SK-N-SH (cell line): Measurements from ENCODE around the gene KLF2. TPM values are rescaled to one million over a fixed set of nuclear protein-coding genes. Genes with fewer than 3 reads are reported as not detected.

ENCODE experiments used
- CTCF ChIA-PET: fragments of 300-600, 350-600 bp; formaldehyde crosslinking; extraction: SDS; loops from one replicate; lab custom pipeline; 2021; lab: Yijun Ruan, JAX
- POLR2A ChIA-PET: fragments of 350-600 bp; sonication (Branson Sonifier 250); formaldehyde crosslinking; extraction: SDS; loops from one replicate; lab custom pipeline; 2020; ENCODE audit warnings: antibody characterized with exemption, inconsistent platforms; lab: Yijun Ruan, JAX
- DNase-seq: peaks from one replicate; pipeline ENCODE4 v3.0.0; 2012
- H2AFZ ChIP-seq: fragments of 200-600 bp; sonication (generic); 2 replicates; pipeline ENCODE4 v1.8.1; 2016; ENCODE audit warnings: antibody characterized with exemption, mild to moderate bottlenecking, low read depth
- H3F3A ChIP-seq: fragments of 200-600 bp; sonication (generic); replicated peaks from 2 replicates; pipeline ENCODE3; 2016; ENCODE audit warnings: antibody characterized with exemption, mild to moderate bottlenecking; ENCODE audit not compliant: insufficient read depth
- H3K27ac ChIP-seq, 2 experiments: fragments of 200-500 bp in 1 of 2; fragments of 200-600 bp in 1 of 2; sonication (Bioruptor generic) in 1 of 2; sonication (generic), shearing (Covaris generic) in 1 of 2; 2 replicates each; pipeline versions ENCODE4 v1.5.1 to v1.6.1; 2014 to 2016; ENCODE audit warnings: low read depth in 2 of 2, inconsistent platforms in 1 of 2, low read length in 1 of 2, mild to moderate bottlenecking in 1 of 2, mixed read lengths in 1 of 2
- H3K27me3 ChIP-seq: fragments of 200-600 bp; sonication (generic), shearing (Covaris generic); 2 replicates; pipeline ENCODE4 v1.6.1; 2016; ENCODE audit warnings: mixed run types; ENCODE audit not compliant: insufficient read depth
- H3K36me3 ChIP-seq, 2 experiments: fragments of 200-500 bp in 1 of 2; fragments of 200-600 bp in 1 of 2; sonication (Bioruptor generic) in 1 of 2; sonication (generic) in 1 of 2; replicated peaks in 1 of 2; 2 replicates each; pipeline versions ENCODE3 to v1.5.1; 2014 to 2016; ENCODE audit warnings: low read length in 1 of 2, mild to moderate bottlenecking in 1 of 2; ENCODE audit not compliant: insufficient read depth in 2 of 2, control insufficient read depth in 1 of 2
- H3K4me1 ChIP-seq, 2 experiments: fragments of 200-500 bp in 1 of 2; fragments of 200-600 bp in 1 of 2; sonication (Bioruptor generic) in 1 of 2; sonication (generic), shearing (Covaris generic) in 1 of 2; 2 replicates each; pipeline versions ENCODE4 v1.5.1 to v1.6.1; 2014 to 2016; ENCODE audit warnings: low read depth in 1 of 2, low read length in 1 of 2, mixed run types in 1 of 2; ENCODE audit not compliant: insufficient read depth in 2 of 2, control insufficient read depth in 1 of 2
- H3K4me2 ChIP-seq: fragments of 200-600 bp; sonication (generic), shearing (Covaris generic); 2 replicates; pipeline ENCODE4 v1.6.1; 2017; ENCODE audit warnings: mixed run types
- H3K4me3 ChIP-seq, 2 experiments: fragments of 200-500 bp in 1 of 2; fragments of 200-600 bp in 1 of 2; sonication (Bioruptor generic) in 1 of 2; sonication (generic), shearing (Covaris generic) in 1 of 2; 2 replicates each; pipeline versions ENCODE4 v1.5.1 to v1.8.1; 2014 to 2016; ENCODE audit warnings: low read depth in 2 of 2, inconsistent platforms in 1 of 2, low read length in 1 of 2, mild to moderate bottlenecking in 1 of 2, mixed read lengths in 1 of 2, moderate library complexity in 1 of 2
- H3K79me2 ChIP-seq: fragments of 200-600 bp; sonication (generic); 2 replicates; pipeline ENCODE4 v1.8.1; 2017; ENCODE audit warnings: mild to moderate bottlenecking; ENCODE audit not compliant: insufficient read depth
- H3K9ac ChIP-seq: fragments of 200-600 bp; sonication (generic); 2 replicates; pipeline ENCODE4 v1.6.1; 2017; ENCODE audit warnings: mixed run types
- H3K9me2 ChIP-seq: fragments of 200-600 bp; sonication (generic); 2 replicates; pipeline ENCODE4 v1.6.1; 2017; ENCODE audit warnings: mixed run types
- H3K9me3 ChIP-seq: fragments of 200-600 bp; sonication (generic); 2 replicates; pipeline ENCODE4 v1.6.1; 2017; ENCODE audit warnings: mixed run types, mild to moderate bottlenecking, moderate library complexity
- H4K20me1 ChIP-seq: fragments of 200-600 bp; sonication (generic); 2 replicates; pipeline ENCODE4 v1.6.1; 2017; ENCODE audit warnings: mild to moderate bottlenecking, mixed run types; ENCODE audit not compliant: insufficient read depth
- ELF1 ChIP-seq: IDR thresholded peaks from 2 replicates; pipeline ENCODE4 v1.4.0; 2012
- EZH2phosphoT487 ChIP-seq: fragments of 200-600 bp; sonication (generic); IDR thresholded peaks from 2 replicates; pipeline ENCODE4 v1.6.1; 2017; ENCODE audit warnings: low read depth, mixed run types, mild to moderate bottlenecking, antibody characterized with exemption, moderate library complexity, borderline replicate concordance
- GABPA ChIP-seq: IDR thresholded peaks from 2 replicates; pipeline ENCODE4 v1.4.0; 2012; ENCODE audit warnings: low read depth, mild to moderate bottlenecking
- MXI1 ChIP-seq: IDR thresholded peaks from 2 replicates; pipeline ENCODE4 v1.6.1; 2012; ENCODE audit warnings: mild to moderate bottlenecking, low read depth, low read length, improper control_type of control experiment
- RXRA ChIP-seq: IDR thresholded peaks from 2 replicates; pipeline ENCODE4 v1.4.0; 2012; ENCODE audit warnings: low read depth, mild to moderate bottlenecking, borderline replicate concordance
- TAF1 ChIP-seq: IDR thresholded peaks from 2 replicates; pipeline ENCODE4 v1.6.1; 2012; ENCODE audit warnings: low read depth, mild to moderate bottlenecking, low read length, moderate library complexity, borderline replicate concordance
- TCF12 ChIP-seq: IDR thresholded peaks from 2 replicates; pipeline ENCODE4 v1.4.0; 2012
- WGBS: methylation state at CpG from one replicate; pipeline ENCODE4 v1.1.6; 2017; ENCODE audit warnings: low lambda C conversion rate; 5-methylcytosine and 5-hydroxymethylcytosine counted together
- polyA plus RNA-seq, 3 experiments: library from polyadenylated mRNA; depleted of rRNA; stranded (reverse); fragments of >200 nt; gene quantifications; 2 replicates each; pipeline ENCODE4 v1.2.3, GENCODE V29; 2012
- TF ChIP-seq, protein P1 (sequence below): IDR thresholded peaks from 2 replicates; pipeline ENCODE4 v1.4.0; 2012; ENCODE audit warnings: low read depth
- TF ChIP-seq, protein P2 (sequence below): IDR thresholded peaks from 2 replicates; pipeline ENCODE4 v1.4.0; 2012; ENCODE audit warnings: low read depth, borderline replicate concordance
- TF ChIP-seq, protein P3 (sequence below): fragments of 150-350 bp; IDR thresholded peaks from 2 replicates; pipeline ENCODE4 v1.6.1; 2016; ENCODE audit warnings: mild to moderate bottlenecking, low read depth, low read length
- TF ChIP-seq, protein P4 (sequence below): IDR thresholded peaks from 2 replicates; pipeline ENCODE4 v1.6.1; 2012; ENCODE audit warnings: mild to moderate bottlenecking, low read depth, low read length, moderate library complexity
- TF ChIP-seq, protein P5 (sequence below): IDR thresholded peaks from 2 replicates; pipeline ENCODE4 v1.4.0; 2012; ENCODE audit warnings: low read depth, borderline replicate concordance

KLF2 gene
- polyA plus RNA-seq, 1 of the 3 experiments (the other 2 are of a cell fraction) = 6.9 TPM

DNA sequence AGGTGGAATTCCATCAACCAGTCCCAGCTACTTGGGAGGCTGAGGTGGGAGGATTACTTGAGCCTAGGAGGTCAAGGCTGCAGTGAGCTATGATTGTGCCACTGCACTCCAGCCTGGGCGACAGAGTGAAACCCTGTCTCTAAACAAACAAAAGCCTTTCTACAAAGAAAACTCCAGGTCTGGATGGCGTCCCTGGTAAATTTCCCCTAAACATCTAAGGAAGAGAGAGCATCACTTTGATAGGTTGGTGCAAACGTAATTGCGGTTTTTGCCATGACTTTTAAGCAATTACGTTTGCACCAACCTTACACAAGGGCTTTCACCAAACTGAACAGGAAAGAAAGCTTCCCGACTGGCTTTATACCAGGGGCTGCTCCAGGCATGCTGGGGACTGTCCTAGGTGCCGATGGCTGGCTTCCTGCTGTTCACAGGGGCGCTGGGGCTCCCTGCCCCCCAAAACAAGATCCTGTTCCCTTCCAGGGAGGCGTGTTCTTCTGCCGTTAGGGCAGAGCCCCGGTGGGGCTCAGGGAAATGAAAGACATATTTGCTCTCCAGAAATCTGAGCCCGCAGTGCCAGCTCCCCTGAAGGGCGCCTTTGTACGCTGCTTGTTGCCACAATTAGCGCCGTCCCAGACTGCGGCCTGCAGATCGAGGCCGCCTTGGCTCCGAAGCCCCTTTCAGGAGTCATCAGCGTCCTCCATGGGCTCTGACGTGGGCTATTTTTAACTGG, 38.7 kb upstream of the KLF2 start:
- no peak overlapping the region for H3K9ac ChIP-seq
- no peaks in the 10 kb centered on the region for H3K9me3 ChIP-seq

DNA sequence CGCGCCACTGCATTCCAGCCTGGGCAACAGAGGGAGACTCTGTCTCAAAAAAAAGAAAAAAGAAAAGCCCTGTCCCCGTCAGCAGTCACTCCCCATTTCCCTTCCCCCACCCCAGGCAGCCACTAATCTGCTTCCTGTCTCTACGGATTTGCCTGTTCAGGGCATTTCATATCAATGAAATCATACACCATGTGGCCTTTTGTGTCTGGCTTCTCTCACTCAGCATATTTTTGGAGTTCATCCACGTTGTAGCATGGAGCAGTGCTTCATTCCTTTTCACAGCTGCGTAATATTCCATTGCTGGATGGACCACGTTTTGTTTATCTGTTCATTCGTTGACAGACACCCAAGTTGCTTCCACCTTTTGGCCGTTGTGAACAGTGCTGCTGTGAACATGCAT, 36.1 kb upstream of the KLF2 start:
- no peak overlapping the region for H3K4me3 ChIP-seq
- 39% methylated on average over 9 of the region's 9 CpGs for WGBS
- no peak overlapping the region for H2AFZ ChIP-seq
- ChIA-PET POLR2A (no interaction called here), CTCF (no interaction called here)
- no peaks in the 10 kb centered on the region for H4K20me1 ChIP-seq
- no peaks in the 10 kb centered on the region for H3K4me1 ChIP-seq
- no peaks in the 10 kb centered on the region for H3K79me2 ChIP-seq
- peaks cover 3% of the 10 kb centered on the region for H3F3A ChIP-seq
- H3K36me3 ChIP-seq = no peaks in the 10 kb centered on the region
- H3K4me2 ChIP-seq = no peak overlapping the region
- no peaks in the 10 kb centered on the region for H3K9me3 ChIP-seq
- no peak for DNase-seq
- peaks cover 62% of the 10 kb centered on the region for H3K27me3 ChIP-seq
- no peak overlapping the region for H3K27ac ChIP-seq
- 0 out of 2 replicates have a peak, but pooled peaks have one; percentile 29 for TF ChIP-seq TCF12
- no peak for TF ChIP-seq ELF1
- TF ChIP-seq, protein P1, sequence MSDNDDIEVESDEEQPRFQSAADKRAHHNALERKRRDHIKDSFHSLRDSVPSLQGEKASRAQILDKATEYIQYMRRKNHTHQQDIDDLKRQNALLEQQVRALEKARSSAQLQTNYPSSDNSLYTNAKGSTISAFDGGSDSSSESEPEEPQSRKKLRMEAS = no peak
- TF ChIP-seq, protein P2, sequence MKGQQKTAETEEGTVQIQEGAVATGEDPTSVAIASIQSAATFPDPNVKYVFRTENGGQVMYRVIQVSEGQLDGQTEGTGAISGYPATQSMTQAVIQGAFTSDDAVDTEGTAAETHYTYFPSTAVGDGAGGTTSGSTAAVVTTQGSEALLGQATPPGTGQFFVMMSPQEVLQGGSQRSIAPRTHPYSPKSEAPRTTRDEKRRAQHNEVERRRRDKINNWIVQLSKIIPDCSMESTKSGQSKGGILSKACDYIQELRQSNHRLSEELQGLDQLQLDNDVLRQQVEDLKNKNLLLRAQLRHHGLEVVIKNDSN = no peak
- TF ChIP-seq, all 33 proteins: peak for 1
- H3K9me2 ChIP-seq = no peaks in the 10 kb centered on the region
- no peak overlapping the region for H3K9ac ChIP-seq

More for the DNA sequence above, 38.7 kb upstream of the KLF2 start:
- no peak overlapping the region for H3K4me3 ChIP-seq
- no peak for DNase-seq
- TF ChIP-seq, protein P3, sequence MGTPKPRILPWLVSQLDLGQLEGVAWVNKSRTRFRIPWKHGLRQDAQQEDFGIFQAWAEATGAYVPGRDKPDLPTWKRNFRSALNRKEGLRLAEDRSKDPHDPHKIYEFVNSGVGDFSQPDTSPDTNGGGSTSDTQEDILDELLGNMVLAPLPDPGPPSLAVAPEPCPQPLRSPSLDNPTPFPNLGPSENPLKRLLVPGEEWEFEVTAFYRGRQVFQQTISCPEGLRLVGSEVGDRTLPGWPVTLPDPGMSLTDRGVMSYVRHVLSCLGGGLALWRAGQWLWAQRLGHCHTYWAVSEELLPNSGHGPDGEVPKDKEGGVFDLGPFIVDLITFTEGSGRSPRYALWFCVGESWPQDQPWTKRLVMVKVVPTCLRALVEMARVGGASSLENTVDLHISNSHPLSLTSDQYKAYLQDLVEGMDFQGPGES = no peak
- TF ChIP-seq EZH2phosphoT487 = 0 out of 2 replicates have a peak, but pooled peaks have one; percentile 69
- TF ChIP-seq RXRA = no peak
- TF ChIP-seq GABPA = no peak
- TF ChIP-seq, all 33 proteins: peak for 1
- Histone ChIP-seq H4K20me1 (no peaks in the 10 kb centered on the region), H2AFZ (no peak overlapping the region), H3K27ac (no peak overlapping the region), H3K4me2 (peak overlapping the region; percentile 45; the same call in 1 of the 2 replicates), H3K9me2 (no peaks in the 10 kb centered on the region), H3K36me3 (no peaks in the 10 kb centered on the region), H3F3A (no peaks in the 10 kb centered on the region), H3K79me2 (no peaks in the 10 kb centered on the region), H3K4me1 (no peaks in the 10 kb centered on the region), H3K27me3 (peaks cover 77% of the 10 kb centered on the region)
- WGBS = 46% methylated on average over 18 of the region's 22 CpGs
- CTCF ChIA-PET = interaction anchor here (1.4 to 1.6 kb wide), 3 partner anchors 39 to 156 kb away, joined by 4 to 6 read pairs (median 4); no protein-coding TSS in a partner anchor
- POLR2A ChIA-PET = no interaction called here

DNA sequence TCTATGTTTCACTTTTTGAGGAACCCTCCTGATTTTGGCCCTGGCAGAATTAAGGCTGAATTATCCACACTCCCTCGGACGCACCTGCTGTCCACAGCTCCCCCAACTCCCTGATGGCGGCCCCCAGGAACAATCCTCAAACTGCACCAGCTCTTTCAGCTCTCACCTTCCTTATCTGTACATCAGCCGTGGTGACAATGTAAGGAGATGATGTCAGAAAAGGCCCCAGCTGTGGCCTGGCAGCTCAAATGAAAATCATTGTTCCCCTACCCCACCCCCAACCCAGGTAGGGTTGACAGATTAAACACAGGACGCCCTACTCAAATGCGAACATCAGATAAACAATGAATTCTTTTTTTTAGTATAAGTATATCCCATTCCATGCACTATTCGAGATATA, 35.0 kb upstream of the KLF2 start:
- Histone ChIP-seq H2AFZ (no peak overlapping the region), H3F3A (peaks cover 6% of the 10 kb centered on the region), H3K9me3 (no peaks in the 10 kb centered on the region), H4K20me1 (no peaks in the 10 kb centered on the region), H3K4me1 (no peaks in the 10 kb centered on the region), H3K36me3 (no peaks in the 10 kb centered on the region), H3K27me3 (peaks cover 51% of the 10 kb centered on the region), H3K79me2 (no peaks in the 10 kb centered on the region), H3K9me2 (no peaks in the 10 kb centered on the region), H3K4me3 (no peak overlapping the region), H3K4me2 (no peak overlapping the region), H3K27ac (no peak overlapping the region), H3K9ac (no peak overlapping the region)
- 26% methylated on average over 7 of the region's 7 CpGs for WGBS
- POLR2A ChIA-PET = no interaction called here
- CTCF ChIA-PET = no interaction called here
- DNase-seq = no peak
- TF ChIP-seq RXRA (no peak), TAF1 (no peak), ELF1 (no peak), MXI1 (no peak), TCF12 (no peak)
- TF ChIP-seq, protein P4, sequence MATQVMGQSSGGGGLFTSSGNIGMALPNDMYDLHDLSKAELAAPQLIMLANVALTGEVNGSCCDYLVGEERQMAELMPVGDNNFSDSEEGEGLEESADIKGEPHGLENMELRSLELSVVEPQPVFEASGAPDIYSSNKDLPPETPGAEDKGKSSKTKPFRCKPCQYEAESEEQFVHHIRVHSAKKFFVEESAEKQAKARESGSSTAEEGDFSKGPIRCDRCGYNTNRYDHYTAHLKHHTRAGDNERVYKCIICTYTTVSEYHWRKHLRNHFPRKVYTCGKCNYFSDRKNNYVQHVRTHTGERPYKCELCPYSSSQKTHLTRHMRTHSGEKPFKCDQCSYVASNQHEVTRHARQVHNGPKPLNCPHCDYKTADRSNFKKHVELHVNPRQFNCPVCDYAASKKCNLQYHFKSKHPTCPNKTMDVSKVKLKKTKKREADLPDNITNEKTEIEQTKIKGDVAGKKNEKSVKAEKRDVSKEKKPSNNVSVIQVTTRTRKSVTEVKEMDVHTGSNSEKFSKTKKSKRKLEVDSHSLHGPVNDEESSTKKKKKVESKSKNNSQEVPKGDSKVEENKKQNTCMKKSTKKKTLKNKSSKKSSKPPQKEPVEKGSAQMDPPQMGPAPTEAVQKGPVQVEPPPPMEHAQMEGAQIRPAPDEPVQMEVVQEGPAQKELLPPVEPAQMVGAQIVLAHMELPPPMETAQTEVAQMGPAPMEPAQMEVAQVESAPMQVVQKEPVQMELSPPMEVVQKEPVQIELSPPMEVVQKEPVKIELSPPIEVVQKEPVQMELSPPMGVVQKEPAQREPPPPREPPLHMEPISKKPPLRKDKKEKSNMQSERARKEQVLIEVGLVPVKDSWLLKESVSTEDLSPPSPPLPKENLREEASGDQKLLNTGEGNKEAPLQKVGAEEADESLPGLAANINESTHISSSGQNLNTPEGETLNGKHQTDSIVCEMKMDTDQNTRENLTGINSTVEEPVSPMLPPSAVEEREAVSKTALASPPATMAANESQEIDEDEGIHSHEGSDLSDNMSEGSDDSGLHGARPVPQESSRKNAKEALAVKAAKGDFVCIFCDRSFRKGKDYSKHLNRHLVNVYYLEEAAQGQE = no peak
- TF ChIP-seq, protein P5, sequence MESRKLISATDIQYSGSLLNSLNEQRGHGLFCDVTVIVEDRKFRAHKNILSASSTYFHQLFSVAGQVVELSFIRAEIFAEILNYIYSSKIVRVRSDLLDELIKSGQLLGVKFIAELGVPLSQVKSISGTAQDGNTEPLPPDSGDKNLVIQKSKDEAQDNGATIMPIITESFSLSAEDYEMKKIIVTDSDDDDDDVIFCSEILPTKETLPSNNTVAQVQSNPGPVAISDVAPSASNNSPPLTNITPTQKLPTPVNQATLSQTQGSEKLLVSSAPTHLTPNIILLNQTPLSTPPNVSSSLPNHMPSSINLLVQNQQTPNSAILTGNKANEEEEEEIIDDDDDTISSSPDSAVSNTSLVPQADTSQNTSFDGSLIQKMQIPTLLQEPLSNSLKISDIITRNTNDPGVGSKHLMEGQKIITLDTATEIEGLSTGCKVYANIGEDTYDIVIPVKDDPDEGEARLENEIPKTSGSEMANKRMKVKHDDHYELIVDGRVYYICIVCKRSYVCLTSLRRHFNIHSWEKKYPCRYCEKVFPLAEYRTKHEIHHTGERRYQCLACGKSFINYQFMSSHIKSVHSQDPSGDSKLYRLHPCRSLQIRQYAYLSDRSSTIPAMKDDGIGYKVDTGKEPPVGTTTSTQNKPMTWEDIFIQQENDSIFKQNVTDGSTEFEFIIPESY = no peak
